Measurements from ENCODE around the gene FKBP15. TPM values are rescaled to one million over a fixed set of nuclear protein-coding genes. Genes with fewer than 3 reads are reported as not detected.

FKBP15 gene, protein sequence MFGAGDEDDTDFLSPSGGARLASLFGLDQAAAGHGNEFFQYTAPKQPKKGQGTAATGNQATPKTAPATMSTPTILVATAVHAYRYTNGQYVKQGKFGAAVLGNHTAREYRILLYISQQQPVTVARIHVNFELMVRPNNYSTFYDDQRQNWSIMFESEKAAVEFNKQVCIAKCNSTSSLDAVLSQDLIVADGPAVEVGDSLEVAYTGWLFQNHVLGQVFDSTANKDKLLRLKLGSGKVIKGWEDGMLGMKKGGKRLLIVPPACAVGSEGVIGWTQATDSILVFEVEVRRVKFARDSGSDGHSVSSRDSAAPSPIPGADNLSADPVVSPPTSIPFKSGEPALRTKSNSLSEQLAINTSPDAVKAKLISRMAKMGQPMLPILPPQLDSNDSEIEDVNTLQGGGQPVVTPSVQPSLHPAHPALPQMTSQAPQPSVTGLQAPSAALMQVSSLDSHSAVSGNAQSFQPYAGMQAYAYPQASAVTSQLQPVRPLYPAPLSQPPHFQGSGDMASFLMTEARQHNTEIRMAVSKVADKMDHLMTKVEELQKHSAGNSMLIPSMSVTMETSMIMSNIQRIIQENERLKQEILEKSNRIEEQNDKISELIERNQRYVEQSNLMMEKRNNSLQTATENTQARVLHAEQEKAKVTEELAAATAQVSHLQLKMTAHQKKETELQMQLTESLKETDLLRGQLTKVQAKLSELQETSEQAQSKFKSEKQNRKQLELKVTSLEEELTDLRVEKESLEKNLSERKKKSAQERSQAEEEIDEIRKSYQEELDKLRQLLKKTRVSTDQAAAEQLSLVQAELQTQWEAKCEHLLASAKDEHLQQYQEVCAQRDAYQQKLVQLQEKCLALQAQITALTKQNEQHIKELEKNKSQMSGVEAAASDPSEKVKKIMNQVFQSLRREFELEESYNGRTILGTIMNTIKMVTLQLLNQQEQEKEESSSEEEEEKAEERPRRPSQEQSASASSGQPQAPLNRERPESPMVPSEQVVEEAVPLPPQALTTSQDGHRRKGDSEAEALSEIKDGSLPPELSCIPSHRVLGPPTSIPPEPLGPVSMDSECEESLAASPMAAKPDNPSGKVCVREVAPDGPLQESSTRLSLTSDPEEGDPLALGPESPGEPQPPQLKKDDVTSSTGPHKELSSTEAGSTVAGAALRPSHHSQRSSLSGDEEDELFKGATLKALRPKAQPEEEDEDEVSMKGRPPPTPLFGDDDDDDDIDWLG
- 16.3 and 19.4 TPM in 2 replicates for total RNA-seq (2014; rRNA removed; shearing (Covaris generic))

DNA sequence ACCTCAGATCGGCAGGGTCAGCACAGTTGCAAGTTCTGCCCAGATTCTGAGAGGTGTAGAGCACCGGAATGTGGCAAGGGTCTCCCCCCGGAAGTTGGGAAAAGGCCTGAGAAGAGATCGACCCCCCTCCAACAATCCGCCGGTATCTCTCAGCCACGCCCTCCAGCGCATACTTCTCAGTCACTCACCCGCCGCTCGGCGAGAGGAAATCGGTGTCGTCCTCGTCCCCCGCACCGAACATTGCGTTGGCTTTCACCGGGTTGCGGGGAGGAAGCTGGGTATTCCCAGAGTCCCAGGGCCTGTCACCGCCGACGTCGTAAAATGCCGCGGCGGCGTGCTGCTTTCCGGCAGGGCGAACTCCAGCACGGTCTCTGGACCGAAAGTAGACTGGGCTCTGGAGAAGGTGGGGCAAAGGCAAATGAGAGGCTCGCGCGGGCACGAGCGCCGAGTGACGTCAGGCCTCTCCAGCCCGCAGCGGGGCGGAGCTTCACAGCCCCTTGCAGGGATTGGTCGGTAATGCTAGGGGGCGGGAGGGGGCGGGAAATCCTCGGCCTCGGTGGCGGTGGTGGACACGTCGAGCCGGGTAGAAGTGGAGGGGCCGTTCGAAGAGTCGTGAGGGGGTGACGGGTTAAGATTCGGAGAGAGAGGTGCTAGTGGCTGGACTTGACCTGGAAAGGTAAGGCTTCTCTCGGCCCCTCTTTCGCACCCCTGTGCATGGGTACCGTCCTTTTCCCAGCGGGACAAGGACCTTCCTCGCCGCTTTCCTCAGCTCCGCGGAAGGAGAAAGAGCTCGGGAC lies at the start of gene FKBP15, which contains the start of gene SLC31A1:
Gene FKBP15, minus strand, starts transcription at position 275 of the 797 bp plus-strand sequence. Its CDS starts 34 bp downstream, at position 241.
Gene SLC31A1, plus strand, starts transcription at position 542 of the 797 bp plus-strand sequence. CDS start 34,605 bp downstream, outside the sequence.

DNA sequence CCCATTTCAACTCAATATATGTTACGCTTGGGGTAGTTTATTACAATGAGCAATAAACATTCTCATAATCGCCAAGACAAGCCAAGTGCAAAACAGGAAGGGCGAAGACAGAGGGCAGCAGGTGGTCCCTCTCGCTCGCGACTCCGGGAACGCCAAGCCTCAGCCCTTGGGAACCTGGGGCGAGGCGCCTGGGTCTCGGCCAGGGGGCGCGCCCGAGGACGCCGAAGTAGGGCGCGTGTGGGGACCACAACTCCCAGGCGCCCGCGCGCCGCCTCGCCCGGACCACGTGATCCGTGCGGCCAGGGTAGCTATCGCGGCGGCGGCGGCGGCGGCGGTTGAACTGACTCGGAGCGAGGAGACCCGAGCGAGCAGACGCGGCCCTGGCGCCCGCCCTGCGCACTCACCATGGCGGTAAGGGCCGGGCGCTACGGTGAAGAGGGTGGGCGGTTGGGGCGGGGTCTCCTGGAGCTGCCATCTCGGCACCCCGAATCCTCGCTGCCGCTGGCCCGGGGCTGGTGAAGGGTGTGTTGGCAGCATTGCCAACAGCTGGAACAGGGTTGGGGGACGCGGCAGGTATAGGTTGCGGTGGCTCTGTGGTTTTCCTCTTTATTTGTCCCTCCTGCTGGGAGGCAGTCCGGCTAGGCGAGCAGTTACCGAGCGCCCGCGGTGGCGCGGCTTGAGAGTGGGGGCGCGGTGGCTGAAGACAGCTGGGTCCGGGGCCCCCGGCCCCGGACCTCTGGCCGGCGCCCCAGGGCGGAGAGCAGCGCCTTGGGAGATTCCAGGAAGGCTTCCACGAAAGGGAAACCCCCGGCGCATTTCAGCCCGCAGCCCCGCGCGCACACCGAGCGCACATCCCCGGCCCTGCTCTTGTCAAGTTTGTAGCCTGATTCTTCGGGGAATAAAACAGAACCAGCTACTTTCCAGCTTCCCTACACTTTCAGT lies 70.1 kb downstream of the FKBP15 start, which contains the start of gene SLC31A2:
Gene SLC31A2, plus strand, starts transcription at position 338 of the 942 bp plus-strand sequence. Its CDS starts 68 bp downstream, at position 406.

Other genes with a start within 250 kb of the FKBP15 start
- 3.1 and 4.7 TPM in 2 replicates for gene ZNF883, start 209.1 kb downstream of the FKBP15 start, total RNA-seq (2014; rRNA removed; shearing (Covaris generic))
- gene ZFP37, start 164.6 kb downstream of the FKBP15 start, total RNA-seq (2014; rRNA removed; shearing (Covaris generic)) = 1.7 and 2.0 TPM in 2 replicates
- gene SLC31A2, start 70.3 kb downstream of the FKBP15 start, total RNA-seq (2014; rRNA removed; shearing (Covaris generic)) = 2.1 and 2.3 TPM in 2 replicates
- gene SLC31A1, start 267 bp upstream of the FKBP15 start, total RNA-seq (2014; rRNA removed; shearing (Covaris generic)) = 20.7 and 25.4 TPM in 2 replicates
- 40.4 and 53.9 TPM in 2 replicates for gene CDC26, start 54.3 kb upstream of the FKBP15 start, total RNA-seq (2014; rRNA removed; shearing (Covaris generic))
- gene PRPF4, start 54.4 kb upstream of the FKBP15 start, total RNA-seq (2014; rRNA removed; shearing (Covaris generic)) = 54.8 and 67.0 TPM in 2 replicates
- not detected in 2 replicates for gene RNF183, start 82.1 kb upstream of the FKBP15 start, total RNA-seq (2014; rRNA removed; shearing (Covaris generic))
- 1.2 and 1.3 TPM in 2 replicates for gene WDR31, start 119.0 kb upstream of the FKBP15 start, total RNA-seq (2014; rRNA removed; shearing (Covaris generic))
- not detected in 2 replicates for gene BSPRY, start 128.3 kb upstream of the FKBP15 start, total RNA-seq (2014; rRNA removed; shearing (Covaris generic))
- gene HDHD3, start 155.7 kb upstream of the FKBP15 start, total RNA-seq (2014; rRNA removed; shearing (Covaris generic)) = 7.3 and 9.9 TPM in 2 replicates
- 14.2 and 16.2 TPM in 2 replicates for gene ALAD, start 180.0 kb upstream of the FKBP15 start, total RNA-seq (2014; rRNA removed; shearing (Covaris generic))
- gene POLE3, start 189.4 kb upstream of the FKBP15 start, total RNA-seq (2014; rRNA removed; shearing (Covaris generic)) = 70.6 and 80.4 TPM in 2 replicates
- 0.42 and 0.45 TPM in 2 replicates for gene C9orf43, start 189.5 kb upstream of the FKBP15 start, total RNA-seq (2014; rRNA removed; shearing (Covaris generic))
- 51.3 and 57.2 TPM in 2 replicates for gene RGS3, start 242.4 kb upstream of the FKBP15 start, total RNA-seq (2014; rRNA removed; shearing (Covaris generic))

Data from A375 (cell line).